GM23248 (cell line): ENCODE data around the gene NFIX.

Experiments
- EZH2 ChIP-seq: fragments of 200-600 bp; sonication (generic); IDR thresholded peaks from 2 replicates; pipeline ENCODE4 v1.6.1; 2018; ENCODE audit warnings: antibody characterized with exemption, mild to moderate bottlenecking; ENCODE audit not compliant: insufficient read depth, poor library complexity, severe bottlenecking
- EZH2phosphoT487 ChIP-seq: fragments of 200-600 bp; sonication (generic); IDR thresholded peaks from 2 replicates; pipeline ENCODE4 v1.6.1; 2018; ENCODE audit warnings: antibody characterized with exemption, moderate library complexity, mild to moderate bottlenecking, low read depth; ENCODE audit not compliant: insufficient read depth

DNA sequence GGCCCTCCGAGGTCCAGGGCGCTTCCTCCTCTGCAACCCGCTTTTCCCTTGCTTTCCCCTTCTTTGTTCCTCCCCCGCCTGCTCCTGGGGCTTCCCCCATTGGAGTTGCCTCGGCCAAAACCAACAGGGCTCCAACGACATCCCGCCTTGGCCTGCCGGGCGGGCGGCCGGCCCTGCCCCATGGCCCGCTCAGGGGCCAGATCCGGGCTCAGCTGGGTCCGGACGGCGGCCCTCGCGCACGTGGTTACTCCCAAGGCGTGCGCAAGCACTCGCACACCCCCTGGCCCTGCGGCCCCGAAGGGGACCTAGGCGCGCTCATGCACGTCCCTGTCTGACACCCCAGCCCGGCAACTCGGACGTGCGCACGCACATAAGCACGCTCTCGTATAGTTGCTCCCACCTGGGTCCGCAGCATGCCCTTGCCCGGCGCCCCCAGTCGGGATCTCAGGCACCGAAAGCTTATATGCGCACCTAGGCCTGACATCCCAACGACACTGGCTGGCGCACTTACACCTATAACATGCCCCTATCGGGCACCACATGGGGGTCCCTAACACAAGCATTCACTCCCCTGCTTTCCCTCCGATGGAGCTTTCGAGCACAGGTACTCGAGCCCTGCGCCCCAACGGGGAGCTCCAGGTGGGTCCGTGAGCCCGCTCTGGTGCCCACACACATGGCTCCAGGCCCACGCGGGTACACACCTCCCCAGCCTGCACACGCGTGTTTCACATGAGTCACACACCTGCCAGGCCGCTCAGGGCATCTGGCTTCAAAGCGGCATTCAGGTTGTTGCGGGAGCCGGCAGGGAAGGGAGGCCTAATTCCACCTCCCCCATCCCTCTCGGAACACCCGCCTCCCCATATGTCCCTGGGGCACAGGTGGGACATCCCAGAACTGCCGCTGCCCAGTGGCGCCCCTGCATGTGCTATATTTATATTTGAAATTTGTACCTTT is 15.0 kb downstream of the NFIX start:
- TF ChIP-seq EZH2phosphoT487 (no peak), EZH2 (no peak)
